Activated T-cell treated with anti-CD3 and anti-CD28 coated beads for 48 hours (primary cell): ENCODE data around the gene CMTM4.
"Not testable (repeated sequence)": the region's sequence is repeated elsewhere in the genome, so short reads cannot be mapped to it uniquely, and the experiment has no call there.

Source experiments
- DNase-seq: peaks from one replicate; pipeline ENCODE4 v3.0.0-alpha.2; 2020; ENCODE audit warnings: low read depth

CMTM4 gene

GRCh38 chr16:66641387-66641786 is 55.2 kb downstream of the CMTM4 start:
- DNase-seq, result no peak

- no peak for DNase-seq
Observed at GRCh38 chr16:66640724-66641314, 55.7 kb downstream of the CMTM4 start.

- DNase-seq, result no peak
Observed at GRCh38 chr16:66639091-66639885, 57.3 kb downstream of the CMTM4 start.

GRCh38 chr16:66637806-66638205 is 58.7 kb downstream of the CMTM4 start:
- no peak for DNase-seq

GRCh38 chr16:66636199-66636598 is 60.3 kb downstream of the CMTM4 start:
- DNase-seq, result no peak

- DNase-seq, result no peak
Observed at GRCh38 chr16:66635406-66635805, 61.1 kb downstream of the CMTM4 start.

GRCh38 chr16:66634527-66635196 is 61.9 kb downstream of the CMTM4 start:
- DNase-seq, result no peak

GRCh38 chr16:66631558-66631957 is 65.0 kb downstream of the CMTM4 start:
- not testable (repeated sequence) for DNase-seq

- not testable (repeated sequence) for DNase-seq
Observed at GRCh38 chr16:66630561-66631260, 65.8 kb downstream of the CMTM4 start.

- no peak for DNase-seq
Observed at GRCh38 chr16:66629856-66630255, 66.7 kb downstream of the CMTM4 start.

GRCh38 chr16:66627611-66628378 is 68.7 kb downstream of the CMTM4 start:
- DNase-seq, result not testable (repeated sequence)

- no peak for DNase-seq
Observed at GRCh38 chr16:66623755-66624154, 72.8 kb downstream of the CMTM4 start.

- no peak for DNase-seq
Observed at GRCh38 chr16:66622863-66623262, 73.7 kb downstream of the CMTM4 start.

- DNase-seq, result no peak
Observed at GRCh38 chr16:66621973-66622372, 74.6 kb downstream of the CMTM4 start.

- DNase-seq, result no peak
Observed at GRCh38 chr16:66620429-66620795, 76.1 kb downstream of the CMTM4 start.

GRCh38 chr16:66619534-66620428 is 76.8 kb downstream of the CMTM4 start:
- DNase-seq, result no peak

- no peak for DNase-seq
Observed at GRCh38 chr16:66618588-66619375, 77.8 kb downstream of the CMTM4 start.

GRCh38 chr16:66617728-66618127 is 78.8 kb downstream of the CMTM4 start:
- DNase-seq, result no peak

- no peak for DNase-seq
Observed at GRCh38 chr16:66617010-66617434, 79.5 kb downstream of the CMTM4 start.

GRCh38 chr16:66616592-66616991 is 80.0 kb downstream of the CMTM4 start:
- no peak for DNase-seq
